SK-N-SH treated with all-trans-retinoic acid at 6 μM for 48 hours (cell line): ENCODE measurements around the gene PAN2.

ENCODE experiments used
- CREB5 ChIP-seq: fragments of 250-450 bp; sonication (Bioruptor Pico); IDR thresholded peaks from 2 replicates; pipeline ENCODE4 v1.5.1; 2020; ENCODE audit warnings: low read depth, mild to moderate bottlenecking, moderate library complexity
- CSRNP3 ChIP-seq: fragments of 250-450 bp; sonication (Bioruptor Pico); IDR thresholded peaks from 2 replicates; pipeline ENCODE4 v1.5.1; 2021; ENCODE audit warnings: mild to moderate bottlenecking, moderate library complexity
- ESRRG ChIP-seq: fragments of 250-450 bp; sonication (Bioruptor Pico); IDR thresholded peaks from 2 replicates; pipeline ENCODE4 v1.6.1; 2021; ENCODE audit warnings: mild to moderate bottlenecking
- GLIS3 ChIP-seq: fragments of 250-450 bp; sonication (Bioruptor Pico); IDR thresholded peaks from 2 replicates; pipeline ENCODE4 v1.5.0; 2020; ENCODE audit warnings: mild to moderate bottlenecking, moderate library complexity
- PATZ1 ChIP-seq: fragments of 250-450 bp; sonication (Bioruptor Pico); IDR thresholded peaks from 2 replicates; pipeline ENCODE4 v1.8.0; 2020; ENCODE audit warnings: mild to moderate bottlenecking, moderate library complexity, borderline replicate concordance
- PPARA ChIP-seq: fragments of 250-450 bp; sonication (Bioruptor Pico); IDR thresholded peaks from 2 replicates; pipeline ENCODE4 v1.5.0; 2020; ENCODE audit warnings: mild to moderate bottlenecking, borderline replicate concordance
- ZFP3 ChIP-seq: fragments of 250-450 bp; sonication (Bioruptor Pico); IDR thresholded peaks from 2 replicates; pipeline ENCODE4 v1.5.0; 2020; ENCODE audit warnings: mild to moderate bottlenecking, moderate library complexity
- TF ChIP-seq, protein P1 (sequence below): fragments of 250-450 bp; sonication (Bioruptor Pico); IDR thresholded peaks from 2 replicates; pipeline ENCODE4 v1.8.0; 2021; ENCODE audit warnings: low read depth, mild to moderate bottlenecking, moderate library complexity, borderline replicate concordance
- TF ChIP-seq, protein P2 (sequence below): fragments of 250-450 bp; sonication (Bioruptor Pico); IDR thresholded peaks from 2 replicates; pipeline ENCODE4 v1.5.0; 2020; ENCODE audit warnings: mild to moderate bottlenecking, moderate library complexity

DNA sequence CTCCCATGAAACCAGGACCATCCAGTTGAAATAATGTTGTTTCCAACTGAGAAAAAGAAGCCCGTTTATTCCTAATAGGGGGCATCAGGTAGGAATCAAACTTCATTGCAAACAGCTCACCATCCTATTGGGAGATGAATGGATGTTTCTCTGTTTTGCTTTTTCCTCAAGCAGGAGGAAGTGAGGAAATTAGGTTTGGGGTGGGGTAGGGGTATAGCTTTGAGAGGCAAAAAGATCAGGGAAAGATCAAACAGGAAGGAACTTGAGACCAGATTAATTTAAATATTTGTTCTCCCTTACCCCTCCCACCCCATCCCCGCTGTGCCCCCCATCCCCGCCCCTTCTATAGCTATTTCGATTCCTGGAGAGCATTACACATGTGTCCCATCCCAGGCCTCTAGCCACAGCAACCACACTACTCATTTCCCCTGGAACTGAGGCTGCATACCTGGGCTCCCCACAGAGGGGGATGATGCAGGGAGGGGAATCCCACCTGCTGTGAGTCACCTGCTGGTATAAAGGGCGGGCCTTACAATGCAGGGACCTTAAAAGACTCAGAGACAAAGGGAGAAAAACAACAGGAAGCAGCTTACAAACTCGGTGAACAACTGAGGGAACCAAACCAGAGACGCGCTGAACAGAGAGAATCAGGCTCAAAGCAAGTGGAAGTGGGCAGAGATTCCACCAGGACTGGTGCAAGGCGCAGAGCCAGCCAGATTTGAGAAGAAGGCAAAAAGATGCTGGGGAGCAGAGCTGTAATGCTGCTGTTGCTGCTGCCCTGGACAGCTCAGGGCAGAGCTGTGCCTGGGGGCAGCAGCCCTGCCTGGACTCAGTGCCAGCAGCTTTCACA, 4.7 kb upstream of the PAN2 start, which contains the start of gene IL23A:
- TF ChIP-seq PPARA (no peak), CSRNP3 (CRISPR knock-in tag) (no peak), PATZ1 (no peak), GLIS3 (CRISPR knock-in tag) (no peak), ZFP3 (CRISPR knock-in tag) (no peak), ESRRG (CRISPR knock-in tag) (no peak), CREB5 (no peak)
- TF ChIP-seq, protein P1, sequence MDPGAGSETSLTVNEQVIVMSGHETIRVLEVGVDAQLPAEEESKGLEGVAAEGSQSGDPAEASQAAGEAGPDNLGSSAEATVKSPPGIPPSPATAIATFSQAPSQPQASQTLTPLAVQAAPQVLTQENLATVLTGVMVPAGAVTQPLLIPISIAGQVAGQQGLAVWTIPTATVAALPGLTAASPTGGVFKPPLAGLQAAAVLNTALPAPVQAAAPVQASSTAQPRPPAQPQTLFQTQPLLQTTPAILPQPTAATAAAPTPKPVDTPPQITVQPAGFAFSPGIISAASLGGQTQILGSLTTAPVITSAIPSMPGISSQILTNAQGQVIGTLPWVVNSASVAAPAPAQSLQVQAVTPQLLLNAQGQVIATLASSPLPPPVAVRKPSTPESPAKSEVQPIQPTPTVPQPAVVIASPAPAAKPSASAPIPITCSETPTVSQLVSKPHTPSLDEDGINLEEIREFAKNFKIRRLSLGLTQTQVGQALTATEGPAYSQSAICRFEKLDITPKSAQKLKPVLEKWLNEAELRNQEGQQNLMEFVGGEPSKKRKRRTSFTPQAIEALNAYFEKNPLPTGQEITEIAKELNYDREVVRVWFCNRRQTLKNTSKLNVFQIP (CRISPR knock-in tag), result no peak
- TF ChIP-seq, protein P2, sequence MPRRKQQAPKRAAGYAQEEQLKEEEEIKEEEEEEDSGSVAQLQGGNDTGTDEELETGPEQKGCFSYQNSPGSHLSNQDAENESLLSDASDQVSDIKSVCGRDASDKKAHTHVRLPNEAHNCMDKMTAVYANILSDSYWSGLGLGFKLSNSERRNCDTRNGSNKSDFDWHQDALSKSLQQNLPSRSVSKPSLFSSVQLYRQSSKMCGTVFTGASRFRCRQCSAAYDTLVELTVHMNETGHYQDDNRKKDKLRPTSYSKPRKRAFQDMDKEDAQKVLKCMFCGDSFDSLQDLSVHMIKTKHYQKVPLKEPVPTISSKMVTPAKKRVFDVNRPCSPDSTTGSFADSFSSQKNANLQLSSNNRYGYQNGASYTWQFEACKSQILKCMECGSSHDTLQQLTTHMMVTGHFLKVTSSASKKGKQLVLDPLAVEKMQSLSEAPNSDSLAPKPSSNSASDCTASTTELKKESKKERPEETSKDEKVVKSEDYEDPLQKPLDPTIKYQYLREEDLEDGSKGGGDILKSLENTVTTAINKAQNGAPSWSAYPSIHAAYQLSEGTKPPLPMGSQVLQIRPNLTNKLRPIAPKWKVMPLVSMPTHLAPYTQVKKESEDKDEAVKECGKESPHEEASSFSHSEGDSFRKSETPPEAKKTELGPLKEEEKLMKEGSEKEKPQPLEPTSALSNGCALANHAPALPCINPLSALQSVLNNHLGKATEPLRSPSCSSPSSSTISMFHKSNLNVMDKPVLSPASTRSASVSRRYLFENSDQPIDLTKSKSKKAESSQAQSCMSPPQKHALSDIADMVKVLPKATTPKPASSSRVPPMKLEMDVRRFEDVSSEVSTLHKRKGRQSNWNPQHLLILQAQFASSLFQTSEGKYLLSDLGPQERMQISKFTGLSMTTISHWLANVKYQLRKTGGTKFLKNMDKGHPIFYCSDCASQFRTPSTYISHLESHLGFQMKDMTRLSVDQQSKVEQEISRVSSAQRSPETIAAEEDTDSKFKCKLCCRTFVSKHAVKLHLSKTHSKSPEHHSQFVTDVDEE (CRISPR knock-in tag), result no peak
